Uterus (tissue), 2 donors: ENCODE results near the gene MSI2.

ENCODE experiments used
- CTCF ChIP-seq, 4 experiments: fragments of 200-600 bp in 2 of 4; fragments of 450-650 bp in 2 of 4; sonication (generic) in 2 of 4; IDR thresholded peaks; one replicate each; pipeline ENCODE4 v1.5.1; 2016 to 2019; ENCODE audit warnings: antibody characterized with exemption in 4 of 4, mild to moderate bottlenecking in 2 of 4, moderate library complexity in 1 of 4
- POLR2A ChIP-seq, 2 donors: fragments of 450-650 bp; IDR thresholded peaks; one replicate each; pipeline ENCODE4 v1.6.1; 2016; ENCODE audit warnings: antibody characterized with exemption in 2 of 2, mild to moderate bottlenecking in 1 of 2, moderate library complexity in 1 of 2

- TF ChIP-seq POLR2A (IDR thresholded peaks at IDR 0.05) (no peak), CTCF (IDR thresholded peaks at IDR 0.05) (peak in 1 of 4 experiments; percentile 6)
Measured at GRCh38 chr17:57584050-57584551, 327.8 kb downstream of the MSI2 start.
